GM18870 (cell line): ENCODE results near the gene NSF.
"Not testable (repeated sequence)": the region's sequence is repeated elsewhere in the genome, so short reads cannot be mapped to it uniquely, and the experiment has no call there.

Experiments used
- ATAC-seq: cut with Tn5 transposase; IDR thresholded peaks from one replicate; pipeline ENCODE4 v1.9.1; 2021; ENCODE audit warnings: moderate library complexity; ENCODE audit not compliant: unreplicated experiment

Gene NSF

DNA sequence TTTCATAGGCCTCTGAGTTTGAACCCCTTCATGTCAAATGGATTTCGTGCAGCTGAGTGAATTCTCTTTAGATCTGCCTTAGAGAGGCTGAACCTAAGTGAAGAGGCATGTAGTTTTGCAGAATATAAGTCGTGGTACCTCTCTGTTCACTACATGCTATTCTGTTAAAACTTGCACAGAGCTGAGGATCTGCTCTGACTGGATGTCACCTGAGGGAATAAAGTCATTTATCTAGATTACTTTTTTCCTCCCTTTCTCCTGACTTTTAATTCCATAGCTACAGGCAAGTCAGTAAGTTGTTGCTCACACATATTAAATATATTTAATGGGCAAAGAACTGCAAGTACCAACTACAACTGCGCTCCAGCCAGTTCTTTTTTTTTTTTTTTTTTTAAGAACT, 163.3 kb downstream of the NSF start:
- no peak for ATAC-seq

DNA sequence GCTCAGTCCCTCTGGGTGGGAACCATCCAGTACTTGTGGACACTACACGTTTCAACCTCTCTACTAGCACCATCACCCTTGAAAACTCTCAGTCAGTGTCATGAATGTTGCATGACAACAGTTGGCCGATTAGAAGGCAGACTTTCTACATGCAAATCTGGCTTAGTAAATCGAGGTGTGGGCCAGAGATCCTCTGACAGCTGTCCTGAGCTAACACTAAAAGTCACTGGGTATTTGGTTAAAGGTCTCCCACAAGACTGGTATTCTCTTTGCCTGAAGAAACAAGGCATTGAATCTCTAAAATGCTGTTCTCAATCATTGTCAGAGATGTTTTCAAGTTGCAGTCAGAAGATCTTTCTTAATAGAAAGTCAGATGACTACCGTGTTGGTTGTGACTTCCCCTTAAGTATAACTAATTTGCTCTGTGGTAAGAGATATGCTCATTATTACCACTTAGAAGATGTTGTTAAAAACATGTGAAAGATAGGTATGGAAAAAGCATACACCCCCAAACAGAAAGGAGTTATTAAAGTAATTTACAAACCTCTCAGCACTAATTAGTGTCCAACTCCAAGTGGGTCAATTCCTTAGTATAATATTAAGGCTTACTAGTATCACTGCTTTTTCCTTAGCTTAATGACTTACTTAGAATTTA, 165.7 kb downstream of the NSF start:
- ATAC-seq: no peak

GRCh38 chr17:46756861-46757260, 166.4 kb downstream of the NSF start:
- no peak for ATAC-seq

DNA sequence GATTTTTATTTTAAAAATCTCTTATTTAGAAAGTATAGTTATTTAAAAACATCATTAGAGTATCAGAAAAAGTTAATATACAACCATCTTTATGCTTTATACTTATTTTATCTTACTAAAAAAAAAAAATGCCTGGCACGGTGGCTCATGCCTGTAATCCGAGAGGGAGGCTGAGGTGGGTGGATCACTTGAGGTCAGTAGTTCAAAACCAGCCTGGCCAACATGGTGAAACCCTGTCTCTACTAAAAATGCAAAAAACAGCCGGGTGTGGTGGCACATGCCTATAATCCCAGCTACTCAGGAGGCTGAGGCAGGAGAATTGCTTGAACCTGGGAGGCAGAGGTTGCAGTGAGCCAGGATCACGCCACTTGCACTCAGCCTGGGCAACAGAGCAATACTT, 167.1 kb downstream of the NSF start:
- ATAC-seq: not testable (repeated sequence)

- no peak for ATAC-seq
Measured at GRCh38 chr17:46758614-46759013, 168.1 kb downstream of the NSF start.

GRCh38 chr17:46759141-46759540, 168.7 kb downstream of the NSF start:
- no peak for ATAC-seq

- ATAC-seq: no peak
Measured at GRCh38 chr17:46763416-46763815, 172.9 kb downstream of the NSF start.

- no peak for ATAC-seq
Measured at GRCh38 chr17:46764000-46764708, 173.7 kb downstream of the NSF start.

- no peak for ATAC-seq
Measured at GRCh38 chr17:46764709-46765401, 174.4 kb downstream of the NSF start.

- no peak for ATAC-seq
Measured at GRCh38 chr17:46765453-46765852, 175.0 kb downstream of the NSF start.

DNA sequence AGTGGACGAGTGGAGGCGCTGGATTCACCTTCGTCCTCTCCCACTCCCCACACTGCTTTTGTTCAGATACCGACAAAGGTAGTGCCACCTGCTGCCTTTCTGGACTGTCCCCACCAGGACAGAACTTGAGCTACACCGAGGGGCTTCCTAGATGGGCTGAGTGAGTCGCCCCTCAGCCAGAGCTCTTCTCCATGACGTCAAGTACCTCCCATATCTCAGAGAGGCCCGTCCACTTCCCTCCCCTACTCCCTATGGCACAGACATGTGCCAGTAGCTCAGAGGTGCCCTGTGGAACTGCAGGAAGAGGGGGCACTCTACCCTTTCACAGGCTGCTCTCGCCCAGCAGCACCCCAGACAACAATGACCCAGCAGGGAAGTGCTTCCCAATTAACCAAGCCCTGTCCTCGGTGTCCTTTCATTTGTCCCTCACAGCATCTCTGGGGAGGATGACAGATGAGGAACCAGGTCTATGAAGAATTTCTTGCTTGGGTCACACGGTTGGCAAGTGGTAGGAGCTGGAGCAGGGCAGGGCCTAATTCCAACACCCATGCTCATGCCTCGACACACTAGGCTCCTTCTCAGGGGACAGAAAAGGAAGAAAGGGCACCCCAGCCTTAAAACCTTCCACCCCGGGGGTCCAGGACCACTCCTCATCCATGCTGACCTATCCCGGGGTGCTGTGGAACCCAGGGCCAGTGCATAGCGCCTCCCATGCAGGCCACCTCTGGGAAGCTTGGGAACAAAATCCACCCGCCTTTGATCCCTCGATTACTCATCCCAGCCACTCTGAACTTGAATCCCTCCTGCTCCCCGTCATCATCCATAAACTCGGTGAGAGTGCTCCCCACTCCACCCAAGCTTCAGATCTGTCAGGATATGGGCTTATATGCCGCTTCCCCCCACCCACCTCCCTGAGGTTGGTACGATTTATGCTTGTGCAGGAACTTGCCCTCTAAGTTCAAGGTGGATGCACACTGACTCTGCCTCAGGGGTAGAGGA, 176.3 kb downstream of the NSF start:
- ATAC-seq: no peak

- ATAC-seq: no peak
Measured at GRCh38 chr17:46768540-46768870, 178.0 kb downstream of the NSF start.

GRCh38 chr17:46768896-46769295, 178.4 kb downstream of the NSF start:
- ATAC-seq: not testable (repeated sequence)

- no peak for ATAC-seq
Measured at GRCh38 chr17:46769531-46770438, 179.3 kb downstream of the NSF start.

DNA sequence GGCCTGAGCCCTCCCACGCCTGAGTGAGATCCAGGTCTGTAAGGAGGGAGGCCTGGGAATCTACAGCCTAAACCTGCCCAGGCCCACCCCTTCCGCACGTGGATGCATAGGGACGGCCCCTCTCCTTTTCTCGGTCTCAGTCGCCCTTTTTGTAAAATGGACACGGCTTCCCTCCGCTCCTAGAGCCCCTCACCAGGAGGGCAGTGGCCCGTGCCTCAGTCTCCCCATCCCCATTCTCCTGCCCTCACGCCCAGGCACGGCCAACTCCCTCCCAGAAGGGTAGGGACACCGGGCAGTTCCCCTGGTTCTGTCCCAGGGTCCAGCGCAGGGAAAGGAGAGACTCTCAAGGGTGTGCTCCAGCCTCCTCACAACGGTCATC, 180.0 kb downstream of the NSF start:
- ATAC-seq: no peak

- ATAC-seq: no peak
Measured at GRCh38 chr17:46770818-46771560, 180.5 kb downstream of the NSF start.

GRCh38 chr17:46771561-46772474, 181.3 kb downstream of the NSF start:
- ATAC-seq: no peak

- ATAC-seq: no peak
Measured at GRCh38 chr17:46772475-46773220, 182.2 kb downstream of the NSF start.
